ENCODE measurements around the gene NOP14. TPM values are rescaled to one million over a fixed set of nuclear protein-coding genes. Genes with fewer than 3 reads are reported as not detected.

The NOP14 gene
- total RNA-seq, 1 experiment from 2014 or later, result 50.1 TPM

DNA sequence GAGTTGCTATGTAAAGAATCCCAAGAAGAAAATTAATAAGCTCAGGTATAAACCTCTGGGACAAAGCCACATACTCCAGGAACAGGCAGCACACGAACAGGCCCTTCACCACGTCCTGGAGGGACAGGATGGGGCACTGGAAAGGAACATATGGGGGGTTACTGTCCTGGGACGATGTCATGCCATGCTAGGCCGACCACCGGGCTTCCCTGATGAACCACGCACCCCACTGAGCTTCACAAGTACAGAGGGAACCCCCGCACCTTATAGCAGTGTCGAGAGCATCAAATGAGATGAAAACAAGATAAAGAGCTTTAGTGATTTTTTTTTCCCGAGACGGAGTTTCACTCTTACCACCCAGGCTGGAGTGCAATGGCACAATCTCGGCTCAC is 19.1 kb downstream of the NOP14 start:
- no peaks in the 10 kb centered on the region for H3K4me1 Mint-ChIP-seq
- no peaks in the 10 kb centered on the region for H3K9me3 ChIP-seq (ENCODE audit: control insufficient read depth, low read depth, low read length)
- no peak overlapping the region for H3K9ac ChIP-seq (ENCODE audit: extremely low read depth, insufficient read length, low read length)
- H2BK20ac ChIP-seq (ENCODE audit: low read depth, low read length, poor library complexity, severe bottlenecking), result no peak overlapping the region
- H3K79me2 ChIP-seq (ENCODE audit: insufficient read depth, low read length), result no peaks in the 10 kb centered on the region
- no peak overlapping the region for H4K8ac ChIP-seq (replicated peaks; ENCODE audit: insufficient read length, low read depth, low read length)
- H4K91ac ChIP-seq (ENCODE audit: insufficient read length, low read depth, low read length), result no peak overlapping the region
- no peak overlapping the region for H3K4me2 ChIP-seq (ENCODE audit: insufficient read depth, insufficient read length, low read length)
- no peaks in the 10 kb centered on the region for H3K4me1 ChIP-seq (ENCODE audit: insufficient read depth, low read length)
- H3K36me3 Mint-ChIP-seq (ENCODE audit: insufficient read depth in 1 of 3, low read depth in 3 of 3), result peaks cover 69 to 96% (median 91%) of the 10 kb centered on the region in 3 experiments; a peak in 6 of 7 replicates
- no peak overlapping the region for H3K56ac ChIP-seq (ENCODE audit: insufficient read length, low read depth, low read length)
- H2BK15ac ChIP-seq (ENCODE audit: low read depth, low read length), result no peak overlapping the region
- no peak overlapping the region for H2BK12ac ChIP-seq (ENCODE audit: insufficient read length, low read depth, low read length)
- no peak overlapping the region for H4K5ac ChIP-seq (ENCODE audit: insufficient read length, low read depth, low read length)
- no peak overlapping the region for H2AFZ ChIP-seq (ENCODE audit: low read length)
- WGBS (ENCODE audit: extremely low coverage, insufficient read length, low lambda C conversion rate), result no CpG with 5 or more reads among the region's 11 CpGs
- no peaks in the 10 kb centered on the region for H4K20me1 ChIP-seq (ENCODE audit: control insufficient read depth, insufficient read depth, insufficient read length)
- no peak overlapping the region for H3K18ac ChIP-seq (ENCODE audit: insufficient read length, low read depth, low read length)
- H3K27me3 ChIP-seq (ENCODE audit: insufficient read depth, low read length), result no peaks in the 10 kb centered on the region
- no peak overlapping the region for H2BK120ac ChIP-seq (ENCODE audit: low read depth, low read length, poor library complexity, severe bottlenecking)
- H2AK5ac ChIP-seq (ENCODE audit: insufficient read length, low read length), result no peak overlapping the region
- no peak overlapping the region for H3K4ac ChIP-seq (ENCODE audit: low read depth, low read length)
- H3K23me2 ChIP-seq (ENCODE audit: insufficient read length, low read depth, low read length, poor library complexity, severe bottlenecking), result no peaks in the 10 kb centered on the region
- no peak for DNase-seq
- H3K23ac ChIP-seq (ENCODE audit: insufficient read length, low read depth, low read length), result no peak overlapping the region
- no peak overlapping the region for H2BK5ac ChIP-seq (ENCODE audit: insufficient read length, low read length)
- H3K79me1 ChIP-seq (ENCODE audit: insufficient read depth, low read depth, low read length, poor library complexity, severe bottlenecking), result no peaks in the 10 kb centered on the region
- TF ChIP-seq, protein P1, sequence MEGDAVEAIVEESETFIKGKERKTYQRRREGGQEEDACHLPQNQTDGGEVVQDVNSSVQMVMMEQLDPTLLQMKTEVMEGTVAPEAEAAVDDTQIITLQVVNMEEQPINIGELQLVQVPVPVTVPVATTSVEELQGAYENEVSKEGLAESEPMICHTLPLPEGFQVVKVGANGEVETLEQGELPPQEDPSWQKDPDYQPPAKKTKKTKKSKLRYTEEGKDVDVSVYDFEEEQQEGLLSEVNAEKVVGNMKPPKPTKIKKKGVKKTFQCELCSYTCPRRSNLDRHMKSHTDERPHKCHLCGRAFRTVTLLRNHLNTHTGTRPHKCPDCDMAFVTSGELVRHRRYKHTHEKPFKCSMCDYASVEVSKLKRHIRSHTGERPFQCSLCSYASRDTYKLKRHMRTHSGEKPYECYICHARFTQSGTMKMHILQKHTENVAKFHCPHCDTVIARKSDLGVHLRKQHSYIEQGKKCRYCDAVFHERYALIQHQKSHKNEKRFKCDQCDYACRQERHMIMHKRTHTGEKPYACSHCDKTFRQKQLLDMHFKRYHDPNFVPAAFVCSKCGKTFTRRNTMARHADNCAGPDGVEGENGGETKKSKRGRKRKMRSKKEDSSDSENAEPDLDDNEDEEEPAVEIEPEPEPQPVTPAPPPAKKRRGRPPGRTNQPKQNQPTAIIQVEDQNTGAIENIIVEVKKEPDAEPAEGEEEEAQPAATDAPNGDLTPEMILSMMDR (conservative IDR thresholded peaks at IDR 0.05), result no peak
- no peak overlapping the region for H3K14ac ChIP-seq (ENCODE audit: insufficient read depth, low read length)
- H3K27ac ChIP-seq (ENCODE audit: insufficient read length, low read depth, low read length), result no peak overlapping the region
- no peak overlapping the region for H3K27ac Mint-ChIP-seq
- H3K9me3 Mint-ChIP-seq, result no peaks in the 10 kb centered on the region
- H3K4me3 Mint-ChIP-seq, result no peak overlapping the region
- no peak overlapping the region for H3T11ph ChIP-seq (ENCODE audit: low read length)
- no peaks in the 10 kb centered on the region for H3K27me3 Mint-ChIP-seq (ENCODE audit: low read depth)

Data from H9 (cell line).